ENCODE measurements around the gene ZNF654. TPM values are rescaled to one million over a fixed set of nuclear protein-coding genes. Genes with fewer than 3 reads are reported as not detected.
"Not testable (repeated sequence)": the region's sequence is repeated elsewhere in the genome, so short reads cannot be mapped to it uniquely, and the experiment has no call there.

The ZNF654 gene
- total RNA-seq, 1 donor from 2014 or later = 15.9 TPM

DNA sequence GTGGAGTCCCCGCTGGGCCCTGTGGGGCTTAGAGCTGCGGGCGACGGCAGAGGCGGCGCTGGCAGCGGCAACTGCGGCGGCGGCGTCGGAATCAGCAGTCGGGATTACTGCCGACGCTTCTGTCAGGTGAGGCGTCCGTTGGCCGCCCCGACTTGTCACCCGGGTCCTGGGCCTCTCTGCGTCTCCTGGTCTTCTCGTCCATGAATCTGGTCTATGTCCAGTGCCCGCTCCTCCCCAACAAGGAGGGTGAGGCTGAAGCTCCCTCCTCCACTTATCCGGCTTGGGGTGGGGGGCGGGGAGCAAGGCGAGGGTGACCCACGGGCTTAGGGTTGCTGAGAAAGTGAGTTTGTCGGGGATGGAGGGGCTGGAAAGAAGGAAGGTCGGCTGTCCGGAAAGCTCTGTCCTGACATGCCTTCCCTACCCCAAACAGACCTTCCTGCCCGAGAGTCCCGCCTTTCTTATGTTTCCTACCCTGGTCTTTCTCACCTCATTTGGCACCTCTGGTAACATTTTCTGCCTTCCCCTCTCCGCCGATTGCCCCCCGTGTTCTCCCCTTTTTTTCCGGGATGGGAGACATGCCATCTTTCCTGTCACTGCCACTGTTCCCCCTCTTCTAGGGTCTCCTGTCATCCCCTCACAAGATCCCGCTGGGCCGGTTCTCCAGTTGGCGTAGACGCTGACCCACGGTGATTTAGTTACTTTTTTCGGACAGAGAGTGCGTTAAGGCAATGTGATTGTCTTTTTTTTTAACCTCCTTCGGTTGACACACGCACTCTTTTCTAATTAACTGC lies 520 bp downstream of the ZNF654 start:
- DNase-seq (ENCODE audit: low spot score) = no peak

DNA sequence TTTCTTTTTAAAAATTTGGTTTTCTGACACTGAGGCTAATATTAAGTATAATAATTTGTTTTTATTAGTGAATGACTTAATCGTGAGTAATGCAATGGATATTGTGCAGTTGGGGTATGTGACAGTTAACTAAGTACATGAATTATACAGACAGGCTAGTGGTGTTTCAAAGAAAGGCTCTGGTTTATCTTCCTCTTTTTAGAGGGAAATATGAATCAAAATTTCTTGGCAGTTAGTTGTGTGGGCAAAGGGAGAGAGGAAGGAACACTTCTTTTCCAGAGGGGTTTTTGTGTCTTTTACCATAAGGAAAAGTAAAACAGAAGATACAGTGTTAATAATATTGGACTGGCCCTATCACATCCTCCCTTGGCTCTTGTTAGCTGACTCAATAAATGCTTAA lies 2.7 kb downstream of the ZNF654 start:
- no peak for DNase-seq (ENCODE audit: low spot score)

DNA sequence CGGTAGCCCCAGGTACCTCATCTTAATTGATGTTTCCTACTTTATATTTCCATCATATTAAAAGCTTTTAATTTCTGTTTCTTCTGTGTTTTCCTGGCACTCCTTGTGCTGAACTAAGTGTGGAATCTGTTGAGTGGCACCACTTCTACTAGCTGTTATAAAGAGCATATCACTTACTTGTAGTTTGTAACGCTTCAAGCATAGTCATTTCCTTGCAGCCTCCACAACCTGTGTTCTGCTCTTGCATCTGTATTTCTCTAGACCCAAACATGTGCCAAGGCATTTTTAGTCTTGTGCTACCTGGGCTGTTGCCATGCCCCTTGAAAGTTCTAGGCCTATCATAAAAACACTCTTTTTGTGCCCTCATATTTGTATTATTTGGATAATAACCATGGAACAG lies 16.0 kb downstream of the ZNF654 start:
- DNase-seq (ENCODE audit: low spot score) = no peak

DNA sequence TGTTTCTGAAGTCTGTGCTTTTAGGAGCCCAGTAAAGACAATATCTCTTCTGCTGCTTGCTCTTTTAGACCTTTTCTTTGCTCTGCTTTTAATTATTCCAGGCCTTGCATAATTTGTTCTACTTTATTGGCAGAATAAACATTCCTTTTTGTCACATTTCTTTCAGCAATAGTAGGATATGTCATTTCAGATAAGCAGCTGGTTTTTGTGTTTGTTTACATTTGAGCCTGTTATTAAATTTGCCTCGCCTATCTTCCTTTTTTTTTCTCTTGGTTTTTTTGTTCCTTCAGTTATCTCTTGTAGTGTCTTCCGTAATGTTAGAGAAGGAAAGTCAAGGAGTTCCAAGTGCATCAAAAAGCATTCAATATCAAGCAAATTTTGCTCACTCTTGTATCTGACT lies 16.4 kb downstream of the ZNF654 start:
- no peak for DNase-seq (ENCODE audit: low spot score)

DNA sequence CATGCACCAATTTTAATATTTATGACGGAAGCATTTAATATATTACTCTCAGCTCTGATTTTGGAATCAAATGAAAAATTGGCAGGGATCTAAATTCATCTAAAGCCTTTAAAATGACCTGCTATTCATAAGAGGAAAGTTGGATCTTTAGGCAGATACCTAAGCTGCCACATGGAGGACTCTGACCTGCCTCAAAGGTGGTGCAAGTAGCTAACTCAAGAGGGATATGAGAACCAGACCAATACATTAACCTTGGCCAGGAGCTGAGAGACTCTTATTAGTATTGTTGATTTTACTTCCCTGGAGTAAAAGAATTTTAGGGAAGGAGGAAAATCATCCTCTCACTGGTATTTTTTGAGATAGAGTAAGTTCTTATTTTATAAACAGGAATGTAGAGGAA lies 17.7 kb downstream of the ZNF654 start:
- DNase-seq (ENCODE audit: low spot score) = no peak

DNA sequence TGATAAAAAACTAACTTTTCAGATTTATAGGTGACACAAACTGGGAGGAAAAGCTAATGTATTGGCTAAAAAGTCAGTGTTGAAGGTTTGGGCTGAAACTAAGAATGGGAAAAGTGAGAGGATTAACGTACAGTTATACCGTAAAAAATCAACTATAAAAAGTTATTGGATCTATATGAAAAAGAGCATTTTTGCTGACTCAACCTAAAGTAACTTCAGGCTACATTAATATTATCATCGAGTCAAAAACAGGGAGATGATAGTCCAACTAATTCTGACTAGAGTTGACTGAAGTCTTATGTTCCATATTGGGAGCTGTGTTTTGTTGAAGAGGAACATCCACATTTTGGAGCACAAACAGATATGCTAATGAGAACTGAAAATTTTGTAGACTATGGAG lies 19.9 kb downstream of the ZNF654 start:
- DNase-seq (ENCODE audit: low spot score) = no peak

DNA sequence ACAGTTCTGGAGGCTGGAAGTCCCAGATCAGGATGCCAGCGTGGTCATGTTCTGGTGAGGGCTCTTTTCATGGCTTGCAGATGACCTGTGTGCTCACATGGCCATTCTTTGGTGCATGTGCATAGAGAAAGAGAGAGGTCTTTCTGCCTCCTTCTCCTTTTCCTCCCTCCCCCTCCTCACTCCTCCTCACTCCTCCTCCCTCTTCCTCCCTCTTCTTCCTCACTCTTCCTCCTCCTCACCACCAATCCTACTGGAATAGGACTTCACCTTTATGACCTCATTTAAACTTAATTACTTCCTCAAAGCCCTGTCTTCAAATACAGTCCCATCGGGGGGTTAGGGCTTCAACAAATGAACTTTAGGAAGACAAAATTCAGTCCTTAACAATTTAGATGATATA lies 23.8 kb downstream of the ZNF654 start:
- no peak for DNase-seq (ENCODE audit: low spot score)

DNA sequence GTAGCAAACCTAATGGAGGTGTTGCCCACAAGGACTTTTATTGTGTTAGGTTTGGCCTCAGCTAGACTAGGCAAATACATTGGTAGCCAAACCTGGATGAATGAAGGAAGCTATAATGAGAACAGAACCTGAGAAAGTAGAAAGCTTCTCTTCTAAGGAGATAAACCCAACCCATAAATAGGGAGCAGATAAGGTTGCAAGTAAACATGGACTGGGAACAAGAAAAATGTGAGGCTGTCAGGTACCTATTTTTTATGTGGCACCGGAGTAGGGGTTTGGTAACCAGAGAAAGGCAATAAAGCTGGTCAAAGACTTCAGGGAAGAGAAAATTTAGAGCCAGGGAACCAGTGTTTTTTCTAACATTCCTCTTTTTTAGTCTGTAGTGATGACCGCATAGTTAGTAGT lies 25.0 kb downstream of the ZNF654 start:
- no peak for DNase-seq (ENCODE audit: low spot score)

DNA sequence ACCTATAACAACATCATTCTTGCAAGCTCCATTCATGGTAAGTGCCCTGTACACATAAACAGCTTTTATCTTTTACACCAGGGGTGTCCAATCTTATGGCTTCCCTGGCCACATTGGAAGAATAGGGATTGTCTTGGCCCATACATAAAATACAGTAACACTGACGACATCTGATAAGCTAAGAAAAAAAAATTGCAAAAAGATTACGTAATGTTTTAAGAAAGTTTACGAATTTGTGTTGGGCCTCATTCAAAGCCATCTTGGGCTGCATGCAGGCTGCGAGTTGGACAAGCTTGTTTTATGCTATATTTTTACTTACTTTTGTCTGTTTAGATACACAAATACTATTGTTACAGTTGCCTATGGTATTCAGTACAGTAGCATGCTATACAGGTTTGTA lies 31.6 kb downstream of the ZNF654 start:
- no peak for DNase-seq (ENCODE audit: low spot score)

DNA sequence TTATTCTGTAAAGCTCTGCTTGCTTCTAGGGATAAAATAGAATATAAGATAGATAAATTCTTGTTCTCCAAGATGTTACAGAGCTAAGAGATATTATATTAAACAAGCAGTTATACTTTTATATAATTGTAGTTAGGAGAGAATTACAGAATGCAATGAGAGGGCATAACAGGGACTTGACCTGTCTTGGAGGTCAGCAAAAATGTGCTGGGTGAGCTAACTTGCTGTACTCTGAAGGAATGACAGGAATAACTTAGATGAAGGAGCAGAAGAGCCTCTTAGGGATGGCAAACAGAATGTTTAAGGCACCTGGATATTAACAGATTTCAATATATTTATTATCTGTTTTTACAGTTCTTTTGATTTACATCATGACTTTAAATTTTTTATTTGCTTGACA lies 33.2 kb downstream of the ZNF654 start:
- no peak for DNase-seq (ENCODE audit: low spot score)

DNA sequence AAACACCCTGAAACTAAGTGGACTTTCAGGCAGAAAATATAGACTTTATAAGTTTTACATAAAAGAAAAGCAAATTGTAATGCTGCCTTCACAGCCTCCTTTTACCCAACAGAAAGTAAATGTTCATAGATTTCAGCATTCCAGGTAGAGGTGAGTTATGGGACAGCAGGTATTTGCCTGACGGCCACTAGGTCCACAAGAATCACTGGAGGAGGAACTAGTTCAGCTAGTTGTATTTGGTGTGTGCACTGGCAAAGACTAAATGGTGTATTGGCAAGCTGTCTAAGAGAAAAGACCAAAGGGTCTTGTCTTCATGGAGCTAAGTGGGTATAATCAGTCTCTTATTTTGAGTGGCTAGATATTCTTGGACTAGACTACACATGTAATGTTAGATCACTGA lies 34.2 kb downstream of the ZNF654 start:
- no peak for DNase-seq (ENCODE audit: low spot score)

DNA sequence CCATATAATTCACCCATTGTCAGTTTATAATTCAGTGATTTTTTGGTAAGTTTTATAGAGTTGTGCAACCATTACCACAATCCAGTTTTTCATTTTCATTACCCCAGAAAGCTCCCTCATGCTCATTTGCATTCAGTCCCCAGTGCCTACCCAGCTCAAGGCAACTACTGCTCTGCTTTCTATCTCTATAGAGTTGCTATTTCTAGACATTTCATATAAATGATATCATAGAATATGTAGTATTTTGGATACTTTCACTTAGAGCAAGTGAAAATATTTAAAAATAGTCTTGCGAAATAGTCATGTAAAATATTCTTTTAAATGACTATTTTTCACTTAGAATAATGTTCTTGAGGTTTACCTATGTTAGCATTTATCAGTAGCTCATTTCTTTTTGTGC lies 42.1 kb downstream of the ZNF654 start:
- DNase-seq (ENCODE audit: low spot score) = no peak

DNA sequence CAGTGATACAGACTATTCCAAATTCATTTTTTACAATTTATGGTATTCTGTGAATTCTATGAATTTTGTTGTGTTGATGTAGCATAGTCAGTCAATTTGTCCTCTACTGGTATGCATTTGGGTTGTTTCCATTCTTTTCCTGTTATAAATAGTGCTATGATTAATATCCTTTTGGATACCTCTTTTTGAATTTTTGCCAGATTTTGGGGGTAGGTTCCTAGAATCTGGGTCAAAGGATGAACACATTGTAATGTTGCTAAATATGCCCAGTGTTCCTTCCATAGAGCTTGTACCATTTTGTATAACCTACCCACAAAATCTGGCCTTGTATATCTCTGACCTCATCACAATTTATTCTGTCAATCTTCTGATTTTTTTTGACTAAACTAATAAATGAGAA lies 46.3 kb downstream of the ZNF654 start:
- DNase-seq (ENCODE audit: low spot score) = no peak

DNA sequence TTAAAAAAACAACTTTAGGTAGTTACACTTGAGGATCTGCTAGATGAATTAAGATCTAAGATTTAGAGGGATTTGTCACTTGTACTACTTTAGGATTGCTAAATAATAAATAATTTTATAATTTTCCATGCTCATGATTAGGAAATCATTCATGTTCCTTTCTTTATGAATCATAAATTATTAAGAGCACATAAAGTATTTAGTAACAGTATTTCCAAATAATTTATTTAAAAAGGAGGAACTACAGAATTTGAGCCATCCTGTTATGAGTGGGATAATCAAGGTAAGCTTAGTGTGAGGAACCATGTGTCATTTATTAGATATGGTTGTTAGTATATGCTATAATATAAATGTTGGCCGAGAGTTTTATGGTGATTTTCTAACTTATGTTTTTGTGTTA lies 53.2 kb downstream of the ZNF654 start:
- no peak for DNase-seq (ENCODE audit: low spot score)

DNA sequence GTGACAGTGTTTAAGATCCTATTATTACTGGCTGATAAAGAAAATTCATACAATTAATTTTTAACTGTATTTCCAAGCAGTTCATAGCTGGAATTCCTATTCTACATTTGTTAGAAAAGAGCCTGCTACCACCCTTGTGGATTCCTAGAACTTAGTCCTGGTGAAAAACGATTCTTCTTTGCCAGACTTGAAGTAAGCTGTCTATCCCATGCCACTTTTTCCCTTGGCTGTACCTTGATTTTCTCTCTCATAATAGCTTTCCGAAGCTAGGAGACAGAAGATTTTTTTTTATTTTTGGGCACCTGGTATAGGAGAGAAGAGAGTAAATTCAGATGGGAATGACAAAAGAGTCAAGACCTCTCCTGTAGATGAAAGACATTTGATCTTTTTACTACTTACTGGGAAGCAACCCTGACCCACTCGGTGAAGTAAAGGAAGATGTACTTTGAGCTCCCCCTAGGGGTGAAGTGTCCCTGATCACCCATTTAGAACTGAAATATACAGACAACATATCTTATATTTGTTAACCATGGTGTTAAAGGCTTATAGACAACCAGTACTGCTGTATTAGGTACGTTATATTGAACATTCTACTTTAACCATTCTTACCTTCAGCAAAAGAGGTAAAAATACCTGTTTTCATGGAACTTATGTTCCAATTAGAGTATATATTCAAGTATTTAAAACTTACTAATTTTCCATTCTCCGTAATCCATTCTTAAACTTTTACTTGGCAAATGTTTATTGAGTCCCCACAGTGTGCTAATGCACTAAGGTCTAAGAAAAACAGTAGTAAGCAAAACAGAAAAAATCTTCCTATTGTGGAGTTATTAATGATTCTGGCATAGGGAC lies 54.5 kb downstream of the ZNF654 start:
- DNase-seq (ENCODE audit: low spot score) = no peak

DNA sequence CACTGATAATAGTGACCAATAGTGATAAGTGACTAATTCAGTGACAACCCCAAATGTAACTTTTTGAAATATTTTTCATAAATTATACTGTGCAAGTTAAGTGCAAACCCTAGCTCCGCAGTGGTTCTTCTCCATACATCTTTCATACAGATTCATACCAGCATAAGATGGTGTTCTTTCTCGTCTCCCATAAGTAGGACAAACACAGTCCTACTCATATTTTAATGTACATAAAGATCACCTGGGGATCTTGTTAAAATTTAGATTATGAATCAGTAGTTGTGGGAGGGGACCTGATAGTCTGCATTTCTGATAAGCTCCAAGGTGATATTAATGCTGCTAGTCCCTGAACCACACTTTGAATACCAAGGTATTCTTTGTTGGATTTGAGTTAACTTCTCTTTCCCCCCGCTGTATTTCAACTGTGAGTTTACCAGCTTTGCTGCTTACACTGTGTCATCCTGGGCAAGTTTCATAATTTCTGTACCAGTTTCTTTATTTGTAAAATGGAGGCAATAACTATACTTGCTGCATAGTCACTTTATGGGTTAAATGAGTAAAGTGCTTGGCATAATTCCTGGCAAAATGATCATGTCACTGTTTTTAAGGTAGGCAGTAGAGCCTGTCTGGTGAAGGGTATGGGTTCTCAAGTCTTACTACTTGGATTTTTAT lies 56.0 kb downstream of the ZNF654 start:
- DNase-seq (ENCODE audit: low spot score) = no peak

DNA sequence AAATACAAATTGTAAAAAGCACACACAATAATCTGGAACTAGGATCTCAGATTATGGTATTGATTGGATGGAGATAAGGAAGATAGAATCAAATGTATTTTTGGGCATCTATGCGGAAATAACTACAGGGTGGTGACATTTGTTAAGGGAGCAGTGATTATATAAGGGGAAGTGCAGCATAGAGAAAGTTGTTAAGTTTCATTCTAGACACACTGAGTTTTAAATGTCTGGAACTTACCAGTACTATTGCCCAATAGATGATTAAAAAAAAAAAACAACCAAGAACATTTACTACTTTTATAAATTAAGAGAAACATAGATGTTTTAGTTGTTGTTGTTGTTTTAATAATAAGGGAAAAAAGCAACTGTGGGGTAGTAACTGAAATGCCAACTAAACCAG lies 58.6 kb downstream of the ZNF654 start:
- no peak for DNase-seq (ENCODE audit: low spot score)

DNA sequence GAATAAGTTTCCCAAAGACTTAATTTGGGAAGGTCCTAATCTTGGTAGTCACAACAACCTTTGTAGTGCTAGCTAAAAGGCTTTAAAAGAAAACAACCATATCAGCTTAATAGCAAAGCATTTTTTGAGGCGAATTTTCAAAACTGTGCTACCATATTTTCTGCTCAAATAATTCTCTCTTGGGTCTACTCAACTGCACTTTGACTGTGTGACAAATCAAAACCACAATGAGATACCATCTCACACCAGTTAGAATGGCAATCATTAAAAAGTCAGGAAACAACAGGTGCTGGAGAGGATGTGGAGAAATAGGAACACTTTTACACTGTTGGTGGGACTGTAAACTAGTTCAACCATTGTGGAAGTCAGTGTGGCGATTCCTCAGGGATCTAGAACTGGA lies 59.5 kb downstream of the ZNF654 start:
- DNase-seq (ENCODE audit: low spot score) = not testable (repeated sequence)

DNA sequence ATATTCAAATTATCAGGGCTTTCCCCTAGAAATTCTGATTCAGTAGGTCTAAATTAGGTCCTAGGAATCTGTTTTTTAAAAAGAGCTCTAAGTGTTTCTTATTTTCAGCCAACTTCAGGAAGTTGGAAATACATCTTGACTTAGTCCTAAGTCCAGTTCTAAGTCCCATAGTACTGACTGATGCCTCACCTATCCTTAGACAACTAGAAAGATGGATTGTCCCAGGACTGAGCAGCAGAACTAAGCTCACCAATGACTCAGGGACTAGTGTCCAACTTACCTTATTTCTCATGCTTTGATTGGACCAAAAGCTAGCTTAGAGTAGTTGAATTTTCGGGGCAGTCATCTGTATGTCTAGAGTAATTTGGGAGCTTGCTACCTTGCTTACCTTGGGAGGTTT lies 64.5 kb downstream of the ZNF654 start:
- no peak for DNase-seq (ENCODE audit: low spot score)

DNA sequence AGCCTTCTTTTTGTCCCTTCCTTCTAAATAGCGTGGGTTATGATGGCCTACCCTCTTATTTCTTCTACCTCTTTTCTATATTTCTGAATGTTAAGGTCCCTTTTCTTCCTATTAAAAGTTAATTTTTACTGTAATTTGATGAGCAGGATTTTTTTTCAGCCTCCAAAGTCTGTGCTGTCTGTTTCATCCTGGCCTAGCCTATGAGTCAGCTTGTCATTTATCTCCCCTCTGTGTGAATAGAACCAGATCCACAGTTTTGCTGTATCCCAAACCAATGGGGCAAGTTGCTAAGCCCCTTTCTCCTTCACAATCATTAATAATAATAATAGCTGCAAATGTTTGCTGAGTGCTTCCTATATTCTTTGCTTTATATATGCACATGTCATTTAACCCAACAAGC lies 72.6 kb downstream of the ZNF654 start:
- DNase-seq (ENCODE audit: low spot score) = no peak

DNA sequence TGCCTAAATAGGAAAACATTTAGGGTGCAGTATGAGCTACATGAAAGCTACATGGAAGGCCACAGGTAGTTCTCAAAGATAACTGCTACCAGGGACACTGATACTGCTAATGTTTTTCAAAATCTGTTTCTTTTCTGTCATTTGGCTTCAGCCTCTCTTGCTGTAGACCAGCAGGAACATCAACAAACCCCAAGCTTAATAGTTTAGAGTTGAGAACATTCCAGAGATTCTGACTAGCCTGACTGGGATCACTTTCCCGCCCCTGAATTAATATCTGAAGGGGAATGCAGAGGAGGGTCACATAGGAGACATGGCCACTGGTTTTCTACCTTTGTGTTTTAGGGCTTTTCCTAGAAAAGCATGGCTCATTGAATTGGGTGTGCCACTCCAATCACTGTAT lies 73.8 kb downstream of the ZNF654 start:
- DNase-seq (ENCODE audit: low spot score) = no peak

DNA sequence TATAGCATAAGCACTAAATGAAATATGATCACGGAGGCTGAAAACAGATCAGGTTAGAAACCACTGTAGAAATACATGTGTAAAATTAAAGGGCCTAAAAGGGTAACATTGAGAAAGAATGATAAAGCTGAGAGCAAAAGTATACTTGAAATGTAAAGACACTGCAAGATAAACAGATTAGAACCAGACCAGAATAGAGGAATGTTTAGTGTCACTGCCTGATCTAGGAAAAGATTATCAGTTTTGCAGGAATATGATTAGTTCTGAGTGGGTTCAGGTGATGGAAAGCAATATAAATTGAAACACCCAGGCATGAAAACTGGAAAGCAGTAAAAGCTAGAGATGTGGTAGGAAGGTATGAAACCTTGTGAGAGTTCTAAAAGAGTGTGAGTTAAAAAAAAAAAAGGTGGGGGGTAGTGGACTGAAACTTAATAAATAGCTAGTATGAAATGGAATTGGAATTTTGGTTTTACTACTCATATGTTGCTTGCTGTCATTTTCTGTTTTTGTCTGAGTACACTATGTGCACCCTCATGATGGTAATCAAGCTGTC lies 74.7 kb downstream of the ZNF654 start:
- no peak for DNase-seq (ENCODE audit: low spot score)

Data from mesenteric fat pad (tissue), 1 donor.